Suprapubic skin (tissue), 3 donors: Measurements from ENCODE around the gene DNAJC5.
A peak's percentile ranks its signal among the peaks of the same experiment; 100 is the strongest.

Experiments
- CTCF ChIP-seq, 2 donors: fragments of 200-600 bp in 1 of 2; fragments of 450-650 bp in 1 of 2; sonication (generic) in 1 of 2; IDR thresholded peaks; one replicate each; pipeline ENCODE4 v1.5.1; 2016 to 2019; ENCODE audit warnings: antibody characterized with exemption in 2 of 2, mild to moderate bottlenecking in 1 of 2, moderate library complexity in 1 of 2
- POLR2AphosphoS5 ChIP-seq, 3 donors: sonication (generic); formaldehyde crosslinking; IDR thresholded peaks; one replicate each; pipeline ENCODE4 v1.6.1; 2017; ENCODE audit warnings: antibody characterized with exemption in 3 of 3

GRCh38 chr20:63863798-63864544 is 31.0 kb upstream of the DNAJC5 start:
- TF ChIP-seq CTCF (IDR thresholded peaks at IDR 0.05) (peak; percentile 45 to 46), POLR2AphosphoS5 (IDR thresholded peaks at IDR 0.05) (peak in 1 of 3 donors; percentile 72)
